H1 (cell line): Measurements from ENCODE around the gene SUB1. TPM values are rescaled to one million over a fixed set of nuclear protein-coding genes. Genes with fewer than 3 reads are reported as not detected.

Source experiments
- ASH2L ChIP-seq: fragments of 200-600, 300-600 bp; sonication (generic); IDR thresholded peaks from one replicate; pipeline ENCODE4 v1.7.1; 2017; ENCODE audit warnings: low read length
- BCL11A ChIP-seq, 2 experiments: IDR thresholded peaks; one replicate each; pipeline ENCODE4 v1.6.1; 2011; ENCODE audit warnings: low read depth in 2 of 2, low read length in 2 of 2, mild to moderate bottlenecking in 2 of 2
- E2F6 ChIP-seq: IDR thresholded peaks from 2 replicates; pipeline ENCODE4 v1.6.1; 2012; ENCODE audit warnings: inconsistent platforms
- EGR1 ChIP-seq: IDR thresholded peaks from 2 replicates; pipeline ENCODE4 v1.6.1; 2011; ENCODE audit warnings: low read depth, low read length, borderline replicate concordance
- SP1 ChIP-seq: IDR thresholded peaks from 2 replicates; pipeline ENCODE4 v1.6.1; 2011; ENCODE audit warnings: low read depth, low read length
- SUZ12 ChIP-seq: fragments of 200-600 bp; sonication (generic); IDR thresholded peaks from 2 replicates; pipeline ENCODE4 v1.6.1; 2012; ENCODE audit warnings: mild to moderate bottlenecking, inconsistent platforms, low read length, moderate library complexity, mixed read lengths
- ZNF274 ChIP-seq: IDR thresholded peaks from 2 replicates; pipeline ENCODE4 v1.7.0; 2012; ENCODE audit warnings: low read length, borderline replicate concordance; ENCODE audit errors: extremely low read depth
- polyA plus RNA-seq, 7 experiments: library from polyadenylated mRNA; depleted of rRNA in 3 of 7; stranded (reverse) in 5 of 7; unstranded in 2 of 7; fragments of >200 nt in 5 of 7; fragments of 200-250 nt in 2 of 7; gene quantifications; 1 replicate in 5 of 7; 2 replicates in 1 of 7; 4 replicates in 1 of 7; pipeline versions ENCODE4 v1.2.1 to v1.2.3, GENCODE V29; 2011 to 2013; ENCODE audit warnings: missing spikeins in 2 of 7, mixed read lengths in 2 of 7
- total RNA-seq: library from RNA; stranded (reverse); fragmentation: NEBNext Ultra II Directional; extraction: Animal tissue kit (Norgen Biotek cat#: 25700); gene quantifications from 2 replicates; pipeline ENCODE4 v1.2.1, GENCODE V29; 2021
- TF ChIP-seq, protein P1 (sequence below): IDR thresholded peaks from 2 replicates; pipeline ENCODE4 v1.6.1; 2011; ENCODE audit warnings: low read length, improper control_type of control experiment

SUB1 gene
- total and polyA plus RNA-seq, 2 of the 8 experiments (the other 6 are each of a cell fraction or from before 2014, with no cell fraction given): 83.9 to 325 TPM

DNA sequence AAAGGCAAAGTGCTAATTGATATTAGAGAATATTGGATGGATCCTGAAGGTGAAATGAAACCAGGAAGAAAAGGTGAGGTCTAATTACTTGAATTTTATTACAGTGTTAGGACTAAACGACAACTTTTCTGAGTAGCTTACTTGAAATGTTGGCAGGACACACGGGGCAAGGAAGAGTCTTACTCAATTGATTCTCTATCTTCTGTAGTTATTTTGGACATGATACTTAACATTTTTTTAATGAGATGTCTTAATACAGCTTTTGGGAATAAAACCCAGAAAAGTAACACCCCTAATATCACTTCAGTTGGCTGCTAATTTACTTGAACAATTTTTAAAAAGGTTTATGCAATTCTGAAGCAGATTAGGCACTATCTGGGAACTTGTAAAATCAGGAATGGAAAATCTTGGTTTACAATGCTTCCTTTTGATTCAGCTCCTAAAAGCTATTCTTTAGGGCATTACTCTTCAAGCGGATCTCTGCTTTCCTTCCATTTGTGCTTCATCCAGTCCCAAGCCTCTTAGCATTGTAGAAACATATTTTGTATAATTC lies 13.7 kb downstream of the SUB1 start (continued):
- TF ChIP-seq, protein P1, sequence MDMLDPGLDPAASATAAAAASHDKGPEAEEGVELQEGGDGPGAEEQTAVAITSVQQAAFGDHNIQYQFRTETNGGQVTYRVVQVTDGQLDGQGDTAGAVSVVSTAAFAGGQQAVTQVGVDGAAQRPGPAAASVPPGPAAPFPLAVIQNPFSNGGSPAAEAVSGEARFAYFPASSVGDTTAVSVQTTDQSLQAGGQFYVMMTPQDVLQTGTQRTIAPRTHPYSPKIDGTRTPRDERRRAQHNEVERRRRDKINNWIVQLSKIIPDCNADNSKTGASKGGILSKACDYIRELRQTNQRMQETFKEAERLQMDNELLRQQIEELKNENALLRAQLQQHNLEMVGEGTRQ: no peak
- no peak for TF ChIP-seq SUZ12
- TF ChIP-seq E2F6: no peak
- TF ChIP-seq ASH2L: no peak
- no peak for TF ChIP-seq EGR1
- no peak for TF ChIP-seq ZNF274
- TF ChIP-seq BCL11A (IDR thresholded peaks at IDR 0.05; ENCODE audit: low read depth in 2 of 2, low read length in 2 of 2): no peak
- TF ChIP-seq SP1: no peak
